GM10248 (cell line): ENCODE measurements around the gene CMIP.

Experiments used
- CTCF ChIA-PET: fragments of 300-600 bp; sonication (Branson Sonifier 250); formaldehyde crosslinking; extraction: SDS; loops from one replicate; lab custom pipeline; 2021; ENCODE audit warnings: antibody characterized with exemption; lab: Yijun Ruan, JAX
- POLR2A ChIA-PET: fragments of 350-650 bp; sonication (Branson Sonifier 250); formaldehyde crosslinking; extraction: SDS; loops from one replicate; lab custom pipeline; 2020; ENCODE audit warnings: antibody characterized with exemption; lab: Yijun Ruan, JAX
- DNase-seq: peaks from one replicate; pipeline ENCODE4 v3.0.0; 2012; ENCODE audit errors: extremely low spot score
- CTCF ChIP-seq: IDR thresholded peaks from 2 replicates; pipeline ENCODE4 v1.5.1; 2012; ENCODE audit warnings: mild to moderate bottlenecking, low read depth; ENCODE audit errors: extremely low read depth, missing control alignments, control extremely low read depth

CMIP gene

GRCh38 chr16:81625544-81626153 lies 181.0 kb downstream of the CMIP start:
- TF ChIP-seq CTCF = no peak
- CTCF ChIA-PET = interaction anchor here (0.7 to 7.5 kb wide), 5 partner anchors 9 to 260 kb away, joined by 3 to 43 read pairs (median 4); no protein-coding TSS in a partner anchor
- peak; percentile 83 for DNase-seq
- POLR2A ChIA-PET = interaction anchor here (0.7 kb wide), 1 partner anchor 30 kb away, joined by 3 read pairs; no protein-coding TSS in a partner anchor

- no peak for DNase-seq
- ChIA-PET POLR2A (no interaction called here), CTCF (interaction anchor here (0.7 to 1.7 kb wide), 3 partner anchors 9 to 261 kb away, joined by 3 to 7 read pairs (median 4); no protein-coding TSS in a partner anchor)
- TF ChIP-seq CTCF = no peak
Measured at GRCh38 chr16:81626181-81626674, 181.6 kb downstream of the CMIP start.

GRCh38 chr16:81627024-81627423 lies 182.4 kb downstream of the CMIP start:
- no peak for DNase-seq
- CTCF ChIA-PET = no interaction called here

GRCh38 chr16:81627729-81628244 lies 183.2 kb downstream of the CMIP start:
- ChIA-PET POLR2A (no interaction called here), CTCF (interaction anchor here (1.1 to 1.4 kb wide), 2 partner anchors 9 to 102 kb away, joined by 3 to 4 read pairs; no protein-coding TSS in a partner anchor)
- no peak for TF ChIP-seq CTCF
- DNase-seq = no peak

More at GRCh38 chr16:81627024-81627423, 182.4 kb downstream of the CMIP start:
- POLR2A ChIA-PET = no interaction called here
- no peak for TF ChIP-seq CTCF

GRCh38 chr16:81629034-81629802 lies 184.6 kb downstream of the CMIP start:
- POLR2A ChIA-PET = no interaction called here

More at GRCh38 chr16:81629034-81629802, 184.6 kb downstream of the CMIP start:
- no peak for DNase-seq
- TF ChIP-seq CTCF = no peak
- CTCF ChIA-PET = interaction anchor here (0.8 to 1.4 kb wide), 3 partner anchors 8 to 94 kb away, joined by 3 to 4 read pairs (median 3); no protein-coding TSS in a partner anchor
